ENCODE measurements around the gene RBM18.

GRCh38 chr9:122244349-122244748 lies 20.3 kb downstream of the RBM18 start:
- TF ChIP-seq POLR2A (IDR thresholded peaks at IDR 0.05) (no peak), CTCF (IDR thresholded peaks at IDR 0.05) (no peak)
